Vagina (tissue), 2 donors: ENCODE data around the gene ITGAV.

Experiments used
- CTCF ChIP-seq, 3 experiments: fragments of 450-650 bp in 2 of 3; fragments of 200-600 bp in 1 of 3; sonication (generic) in 1 of 3; IDR thresholded peaks; one replicate each; pipeline ENCODE4 v1.5.1; 2017 to 2019; ENCODE audit warnings: antibody characterized with exemption in 3 of 3, mild to moderate bottlenecking in 2 of 3, moderate library complexity in 2 of 3
- POLR2AphosphoS5 ChIP-seq, 2 donors: sonication (generic); formaldehyde crosslinking; IDR thresholded peaks; one replicate each; pipeline ENCODE4 v1.9.0; 2017; ENCODE audit warnings: antibody characterized with exemption in 2 of 2, mild to moderate bottlenecking in 2 of 2, low read depth in 1 of 2; ENCODE audit not compliant: insufficient read depth in 1 of 2

DNA sequence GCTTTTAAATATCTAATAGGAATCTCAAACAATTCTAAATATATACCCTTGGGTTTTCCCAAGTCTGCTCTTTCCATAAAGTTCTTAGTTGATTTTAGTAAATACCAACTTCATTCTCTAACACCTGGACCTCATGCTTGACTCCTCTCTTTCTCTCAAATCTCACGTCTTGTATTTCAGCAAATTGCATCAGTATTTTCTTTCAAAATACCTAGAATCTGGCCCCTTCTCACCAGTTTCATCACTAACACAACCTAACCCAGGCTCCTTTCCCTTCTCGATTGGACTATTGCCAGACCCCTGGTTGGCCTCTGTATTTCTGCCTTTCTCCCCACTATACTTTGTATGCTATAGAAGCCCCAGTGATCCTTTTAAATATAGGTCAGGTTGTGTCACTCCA lies 81.0 kb downstream of the ITGAV start:
- TF ChIP-seq CTCF (IDR thresholded peaks at IDR 0.05) (no peak), POLR2AphosphoS5 (IDR thresholded peaks at IDR 0.05; ENCODE audit: insufficient read depth in 1 of 2, low read depth in 1 of 2) (no peak)
